ENCODE results near the gene CCDC38.

- TF ChIP-seq CTCF (IDR thresholded peaks at IDR 0.05) (no peak), POLR2A (IDR thresholded peaks at IDR 0.05) (no peak)
Measured at GRCh38 chr12:95949477-95950206, 7.2 kb upstream of the CCDC38 start.
